ENCODE results near the gene ERCC6L.
"Not testable (repeated sequence)": the region's sequence is repeated elsewhere in the genome, so short reads cannot be mapped to it uniquely, and the experiment has no call there.

The ERCC6L gene

GRCh38 chrX:72245461-72246089 lies 6.7 kb upstream of the ERCC6L start:
- DNase-seq = peak; percentile 43

GRCh38 chrX:72243472-72243871 lies 4.6 kb upstream of the ERCC6L start:
- no peak for DNase-seq

- no peak for DNase-seq
Measured at GRCh38 chrX:72240976-72241375, 2.1 kb upstream of the ERCC6L start.

- DNase-seq = no peak
Measured at GRCh38 chrX:72238183-72238582, 644 bp downstream of the ERCC6L start.

GRCh38 chrX:72236841-72237240 lies 2.0 kb downstream of the ERCC6L start:
- DNase-seq = no peak

- no peak for DNase-seq
Measured at GRCh38 chrX:72230290-72230689, 8.5 kb downstream of the ERCC6L start.

- not testable (repeated sequence) for DNase-seq
Measured at GRCh38 chrX:72220375-72220774, 18.5 kb downstream of the ERCC6L start.

- DNase-seq = no peak
Measured at GRCh38 chrX:72216973-72217372, 21.9 kb downstream of the ERCC6L start.

GRCh38 chrX:72208126-72208800 lies 30.6 kb downstream of the ERCC6L start:
- DNase-seq = no peak

GRCh38 chrX:72207366-72207765 lies 31.5 kb downstream of the ERCC6L start:
- DNase-seq = no peak

- DNase-seq = no peak
Measured at GRCh38 chrX:72205706-72206105, 33.1 kb downstream of the ERCC6L start.

- no peak for DNase-seq
Measured at GRCh38 chrX:72203421-72203820, 35.4 kb downstream of the ERCC6L start.

- no peak for DNase-seq
Measured at GRCh38 chrX:72202792-72203401, 35.9 kb downstream of the ERCC6L start.

- no peak for DNase-seq
Measured at GRCh38 chrX:72201836-72202536, 36.8 kb downstream of the ERCC6L start.

- DNase-seq = no peak
Measured at GRCh38 chrX:72182924-72183323, 55.9 kb downstream of the ERCC6L start.

- peak; percentile 91 for DNase-seq
Measured at GRCh38 chrX:72181178-72182125, 57.4 kb downstream of the ERCC6L start, which contains the start of gene PIN4. Gene PIN4 (plus strand): TSS chrX:72181757. CDS start chrX:72181786, 29 bp downstream.

- no peak for DNase-seq
Measured at GRCh38 chrX:72180539-72180938, 58.3 kb downstream of the ERCC6L start.

- DNase-seq = no peak
Measured at GRCh38 chrX:72176981-72177380, 61.8 kb downstream of the ERCC6L start.

GRCh38 chrX:72176289-72176688 lies 62.5 kb downstream of the ERCC6L start:
- not testable (repeated sequence) for DNase-seq

GRCh38 chrX:72169008-72169728 lies 69.7 kb downstream of the ERCC6L start:
- peak; percentile 82 for DNase-seq

- no peak for DNase-seq
Measured at GRCh38 chrX:72165551-72165950, 73.3 kb downstream of the ERCC6L start.

- DNase-seq = no peak
Measured at GRCh38 chrX:72159769-72160168, 79.1 kb downstream of the ERCC6L start.
